K562 (cell line): ENCODE measurements around the gene TP53I3. TPM values are rescaled to one million over a fixed set of nuclear protein-coding genes. Genes with fewer than 3 reads are reported as not detected.

Experiments
- ATF1 ChIP-seq, 2 experiments: fragments of 450-650 bp in 1 of 2; IDR thresholded peaks; 2 replicates each; pipeline ENCODE4 v1.6.1; 2016; ENCODE audit warnings: missing compliant biosample characterization in 1 of 2, missing genetic modification characterization in 1 of 2
- ELF1 ChIP-seq: fragments of 200-800 bp; sonication (Bioruptor generic); IDR thresholded peaks from 2 replicates; pipeline ENCODE4 v1.6.1; 2016; ENCODE audit warnings: missing genetic modification characterization, missing compliant biosample characterization
- GATAD2A ChIP-seq: fragments of 450-650 bp; IDR thresholded peaks from 2 replicates; pipeline ENCODE4 v1.6.1; 2017
- POLR2H ChIP-seq: IDR thresholded peaks from 2 replicates; pipeline ENCODE4 v1.6.1; 2016; ENCODE audit warnings: missing genetic modification characterization, low read depth, mild to moderate bottlenecking, control low read depth, missing compliant biosample characterization, moderate library complexity
- RBBP5 ChIP-seq: fragments of 200-600 bp; sonication (generic); IDR thresholded peaks from 2 replicates; pipeline ENCODE4 v1.6.1; 2012; ENCODE audit warnings: borderline replicate concordance, mild to moderate bottlenecking, low read length, control low read depth, inconsistent platforms; ENCODE audit not compliant: insufficient read depth, poor library complexity, severe bottlenecking
- RBFOX2 ChIP-seq: fragments of 200-400 bp; formaldehyde crosslinking; IDR thresholded peaks from 2 replicates; pipeline ENCODE4 v1.6.1; 2017; ENCODE audit warnings: low read depth, mild to moderate bottlenecking, low read length, moderate library complexity
- RBM25 ChIP-seq: fragments of 200-400 bp; formaldehyde crosslinking; IDR thresholded peaks from 2 replicates; pipeline ENCODE4 v1.6.1; 2018; ENCODE audit warnings: low read length, low read depth, moderate library complexity; ENCODE audit not compliant: severe bottlenecking
- SMAD1 ChIP-seq: fragments of 150-350 bp; IDR thresholded peaks from 2 replicates; pipeline ENCODE4 v1.6.1; 2014; ENCODE audit warnings: low read length, low read depth; ENCODE audit not compliant: partially characterized antibody
- SMARCA4 ChIP-seq: fragments of 450-650 bp; IDR thresholded peaks from 2 replicates; pipeline ENCODE4 v1.6.1; 2016
- SRSF9 ChIP-seq: fragments of 200-400 bp; formaldehyde crosslinking; IDR thresholded peaks from 2 replicates; pipeline ENCODE4 v1.6.1; 2017; ENCODE audit warnings: low read depth, low read length, borderline replicate concordance
- ZFP1 ChIP-seq: fragments of 450-650 bp; formaldehyde crosslinking; IDR thresholded peaks from 2 replicates; pipeline ENCODE4 v1.4.0; 2020; ENCODE audit warnings: mild to moderate bottlenecking, mixed read lengths
- ZKSCAN1 ChIP-seq: fragments of 150-350 bp; IDR thresholded peaks from 2 replicates; pipeline ENCODE4 v1.6.1; 2016; ENCODE audit warnings: low read depth, low read length
- ZNF76 ChIP-seq: fragments of 250-450 bp; sonication (Bioruptor Pico); IDR thresholded peaks from 2 replicates; pipeline ENCODE4 v1.4.0; 2020; ENCODE audit warnings: mild to moderate bottlenecking, moderate library complexity, borderline replicate concordance
- polyA plus RNA-seq, 8 experiments: library from polyadenylated mRNA; depleted of rRNA in 4 of 8; stranded (reverse) in 5 of 8; unstranded in 3 of 8; fragments of >200 nt; fragmentation: Nextera tagmentation in 2 of 8; fragmentation: Illumina TruSeq in 1 of 8; extraction: Ambion mirVana in 2 of 8; extraction: Trizol in 1 of 8; gene quantifications; 2 replicates each; pipeline versions ENCODE4 v1.2.1 to v1.2.3, GENCODE V29; 2011 to 2014; ENCODE audit warnings: inconsistent platforms in 1 of 8, missing spikeins in 1 of 8
- total RNA-seq, 7 experiments: library from RNA; depleted of rRNA in 6 of 7; stranded (reverse); fragments of >200 nt in 6 of 7; fragmentation: Illumina TruSeq in 2 of 7; extraction: Trizol in 2 of 7; gene quantifications; 2 replicates each; pipeline versions ENCODE4 v1.2.1 to v1.2.3, GENCODE V29; 2011 to 2021; ENCODE audit warnings: low replicate concordance in 1 of 7
- TF ChIP-seq, protein P1 (sequence below): fragments of 450-650 bp; conservative IDR thresholded peaks from 2 replicates; pipeline ENCODE4 v1.6.1; 2016; ENCODE audit warnings: missing genetic modification characterization, low read depth, mild to moderate bottlenecking, control low read depth, missing compliant biosample characterization
- TF ChIP-seq, protein P2 (sequence below): fragments of 450-650 bp; IDR thresholded peaks from one replicate; pipeline ENCODE4 v1.6.1; 2018; ENCODE audit warnings: mild to moderate bottlenecking, moderate library complexity; ENCODE audit not compliant: partially characterized antibody
- TF ChIP-seq, protein P3 (sequence below), 2 experiments: fragments of 450-650 bp; conservative IDR thresholded peaks; 2 replicates each; pipeline ENCODE4 v1.6.1; 2017; ENCODE audit warnings: mild to moderate bottlenecking in 2 of 2, moderate library complexity in 2 of 2
- TF ChIP-seq, protein P4 (sequence below): sonication (generic); formaldehyde crosslinking; IDR thresholded peaks from 2 replicates; pipeline ENCODE4 v1.8.1; 2023; ENCODE audit warnings: mild to moderate bottlenecking, missing genetic modification reagents
- TF ChIP-seq, protein P5 (sequence below): fragments of 250-450 bp; sonication (Bioruptor Pico); IDR thresholded peaks from 2 replicates; pipeline ENCODE4 v1.4.0; 2020; ENCODE audit warnings: mild to moderate bottlenecking

Gene TP53I3
- total and polyA plus RNA-seq, 9 of the 15 experiments (the other 6 are each of a cell fraction or from before 2014, with no cell fraction given): 0.65 to 9.5 (median 5.6) TPM

DNA sequence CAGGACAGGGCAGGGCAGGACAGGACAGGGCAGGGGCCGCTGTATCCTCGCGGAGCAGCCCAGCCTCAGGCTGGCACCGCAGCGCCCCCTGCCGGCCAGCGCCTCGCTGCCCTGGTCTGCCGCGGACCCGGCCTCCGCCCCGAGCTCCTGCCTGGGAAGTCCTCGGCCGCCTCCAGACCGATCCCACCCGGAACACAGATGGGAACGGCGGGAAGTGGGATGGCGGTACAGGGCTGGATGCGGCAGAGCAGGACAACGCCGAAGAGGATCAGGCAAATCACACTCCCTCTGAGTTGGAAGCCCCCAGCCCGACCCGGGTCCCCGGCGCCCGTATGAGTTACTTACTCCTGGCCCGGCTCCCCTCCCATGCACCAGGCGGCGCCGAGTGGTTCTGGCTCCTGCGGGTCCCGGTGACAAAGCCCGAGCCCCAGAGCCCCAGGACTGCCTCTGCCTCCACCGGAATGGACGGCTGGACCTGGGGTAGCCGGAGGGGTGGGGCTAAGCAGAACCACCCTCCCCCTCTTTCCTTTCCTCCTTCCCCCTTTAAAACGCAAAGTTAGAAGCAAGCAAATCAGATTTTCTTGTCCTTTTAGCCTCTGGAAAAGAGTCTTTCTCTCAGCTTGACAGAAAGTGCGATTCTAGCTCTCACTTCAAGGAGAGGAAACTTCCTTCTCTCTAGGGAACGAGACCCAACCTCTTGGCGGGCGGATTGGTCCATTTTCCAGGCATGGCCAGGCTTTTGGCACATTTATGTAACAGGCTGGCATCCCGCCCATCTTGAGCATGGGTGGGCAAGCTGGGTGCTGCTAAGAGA, at the start of gene TP53I3 (continued):
- TF ChIP-seq, protein P1, sequence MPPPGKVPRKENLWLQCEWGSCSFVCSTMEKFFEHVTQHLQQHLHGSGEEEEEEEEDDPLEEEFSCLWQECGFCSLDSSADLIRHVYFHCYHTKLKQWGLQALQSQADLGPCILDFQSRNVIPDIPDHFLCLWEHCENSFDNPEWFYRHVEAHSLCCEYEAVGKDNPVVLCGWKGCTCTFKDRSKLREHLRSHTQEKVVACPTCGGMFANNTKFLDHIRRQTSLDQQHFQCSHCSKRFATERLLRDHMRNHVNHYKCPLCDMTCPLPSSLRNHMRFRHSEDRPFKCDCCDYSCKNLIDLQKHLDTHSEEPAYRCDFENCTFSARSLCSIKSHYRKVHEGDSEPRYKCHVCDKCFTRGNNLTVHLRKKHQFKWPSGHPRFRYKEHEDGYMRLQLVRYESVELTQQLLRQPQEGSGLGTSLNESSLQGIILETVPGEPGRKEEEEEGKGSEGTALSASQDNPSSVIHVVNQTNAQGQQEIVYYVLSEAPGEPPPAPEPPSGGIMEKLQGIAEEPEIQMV: 0 out of 2 replicates have a peak, but pooled peaks have one; percentile 57
- TF ChIP-seq ATF1 (CRISPR knock-in tag; IDR thresholded peaks at IDR 0.05) (no peak), ATF1 (tag; IDR thresholded peaks at IDR 0.05) (peak; percentile 67), RBFOX2 (peak; percentile 94), RBBP5 (peak; percentile 45), GATAD2A (peak; percentile 85; the same call in 1 of the 2 replicates), ELF1 (tag) (peak; percentile 34; the same call in 1 of the 2 replicates), ZKSCAN1 (0 out of 2 replicates have a peak, but pooled peaks have one; percentile 16), SMAD1 (no peak), RBM25 (no peak), SRSF9 (no peak), POLR2H (peak; percentile 73), SMARCA4 (no peak), ZFP1 (CRISPR knock-in tag) (no peak), ZNF76 (CRISPR knock-in tag) (no peak)
- TF ChIP-seq, protein P2, sequence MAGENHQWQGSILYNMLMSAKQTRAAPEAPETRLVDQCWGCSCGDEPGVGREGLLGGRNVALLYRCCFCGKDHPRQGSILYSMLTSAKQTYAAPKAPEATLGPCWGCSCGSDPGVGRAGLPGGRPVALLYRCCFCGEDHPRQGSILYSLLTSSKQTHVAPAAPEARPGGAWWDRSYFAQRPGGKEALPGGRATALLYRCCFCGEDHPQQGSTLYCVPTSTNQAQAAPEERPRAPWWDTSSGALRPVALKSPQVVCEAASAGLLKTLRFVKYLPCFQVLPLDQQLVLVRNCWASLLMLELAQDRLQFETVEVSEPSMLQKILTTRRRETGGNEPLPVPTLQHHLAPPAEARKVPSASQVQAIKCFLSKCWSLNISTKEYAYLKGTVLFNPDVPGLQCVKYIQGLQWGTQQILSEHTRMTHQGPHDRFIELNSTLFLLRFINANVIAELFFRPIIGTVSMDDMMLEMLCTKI: no peak
- TF ChIP-seq, protein P3, sequence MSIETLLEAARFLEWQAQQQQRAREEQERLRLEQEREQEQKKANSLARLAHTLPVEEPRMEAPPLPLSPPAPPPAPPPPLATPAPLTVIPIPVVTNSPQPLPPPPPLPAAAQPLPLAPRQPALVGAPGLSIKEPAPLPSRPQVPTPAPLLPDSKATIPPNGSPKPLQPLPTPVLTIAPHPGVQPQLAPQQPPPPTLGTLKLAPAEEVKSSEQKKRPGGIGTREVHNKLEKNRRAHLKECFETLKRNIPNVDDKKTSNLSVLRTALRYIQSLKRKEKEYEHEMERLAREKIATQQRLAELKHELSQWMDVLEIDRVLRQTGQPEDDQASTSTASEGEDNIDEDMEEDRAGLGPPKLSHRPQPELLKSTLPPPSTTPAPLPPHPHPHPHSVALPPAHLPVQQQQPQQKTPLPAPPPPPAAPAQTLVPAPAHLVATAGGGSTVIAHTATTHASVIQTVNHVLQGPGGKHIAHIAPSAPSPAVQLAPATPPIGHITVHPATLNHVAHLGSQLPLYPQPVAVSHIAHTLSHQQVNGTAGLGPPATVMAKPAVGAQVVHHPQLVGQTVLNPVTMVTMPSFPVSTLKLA (conservative IDR thresholded peaks at IDR 0.05): peak; percentile 14 to 79; a peak in 3 of 4 replicates
- TF ChIP-seq, protein P4, sequence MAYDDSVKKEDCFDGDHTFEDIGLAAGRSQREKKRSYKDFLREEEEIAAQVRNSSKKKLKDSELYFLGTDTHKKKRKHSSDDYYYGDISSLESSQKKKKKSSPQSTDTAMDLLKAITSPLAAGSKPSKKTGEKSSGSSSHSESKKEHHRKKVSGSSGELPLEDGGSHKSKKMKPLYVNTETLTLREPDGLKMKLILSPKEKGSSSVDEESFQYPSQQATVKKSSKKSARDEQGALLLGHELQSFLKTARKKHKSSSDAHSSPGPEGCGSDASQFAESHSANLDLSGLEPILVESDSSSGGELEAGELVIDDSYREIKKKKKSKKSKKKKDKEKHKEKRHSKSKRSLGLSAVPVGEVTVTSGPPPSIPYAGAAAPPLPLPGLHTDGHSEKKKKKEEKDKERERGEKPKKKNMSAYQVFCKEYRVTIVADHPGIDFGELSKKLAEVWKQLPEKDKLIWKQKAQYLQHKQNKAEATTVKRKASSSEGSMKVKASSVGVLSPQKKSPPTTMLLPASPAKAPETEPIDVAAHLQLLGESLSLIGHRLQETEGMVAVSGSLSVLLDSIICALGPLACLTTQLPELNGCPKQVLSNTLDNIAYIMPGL (CRISPR knock-in tag): peak; percentile 97
- TF ChIP-seq, protein P5, sequence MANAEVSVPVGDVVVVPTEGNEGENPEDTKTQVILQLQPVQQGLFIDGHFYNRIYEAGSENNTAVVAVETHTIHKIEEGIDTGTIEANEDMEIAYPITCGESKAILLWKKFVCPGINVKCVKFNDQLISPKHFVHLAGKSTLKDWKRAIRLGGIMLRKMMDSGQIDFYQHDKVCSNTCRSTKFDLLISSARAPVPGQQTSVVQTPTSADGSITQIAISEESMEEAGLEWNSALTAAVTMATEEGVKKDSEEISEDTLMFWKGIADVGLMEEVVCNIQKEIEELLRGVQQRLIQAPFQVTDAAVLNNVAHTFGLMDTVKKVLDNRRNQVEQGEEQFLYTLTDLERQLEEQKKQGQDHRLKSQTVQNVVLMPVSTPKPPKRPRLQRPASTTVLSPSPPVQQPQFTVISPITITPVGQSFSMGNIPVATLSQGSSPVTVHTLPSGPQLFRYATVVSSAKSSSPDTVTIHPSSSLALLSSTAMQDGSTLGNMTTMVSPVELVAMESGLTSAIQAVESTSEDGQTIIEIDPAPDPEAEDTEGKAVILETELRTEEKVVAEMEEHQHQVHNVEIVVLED: no peak; the same call in 1 of the 2 replicates
